Stimulated activated CD4-positive, alpha-beta T cell treated with anti-CD3 and anti-CD28 coated beads, Interleukin-12 subunit alpha, Interleukin-12 subunit beta, amount 100 ng/mL, for 24 hours (primary cell): ENCODE data around the gene TBC1D3L.
"Not testable (repeated sequence)": the region's sequence is repeated elsewhere in the genome, so short reads cannot be mapped to it uniquely, and the experiment has no call there.

Source experiments
- DNase-seq, 2 experiments: peaks; one replicate each; pipeline ENCODE4 v3.0.0-alpha.2; 2020; ENCODE audit warnings: low read depth in 2 of 2

Gene TBC1D3L

GRCh38 chr17:37988960-37989359 lies at the start of gene TBC1D3L:
TBC1D3L (minus strand) TSS chr17:37989060; CDS start chr17:37987520, 1,540 bp downstream.
- not testable (repeated sequence) for DNase-seq

GRCh38 chr17:38003676-38004075 lies 14.8 kb upstream of the TBC1D3L start, which contains the start of gene TBC1D3D:
TBC1D3D (plus strand) TSS chr17:38003976; CDS start chr17:38005561, 1,585 bp downstream.
- DNase-seq, result not testable (repeated sequence)
